ENCODE data around the gene KCNMB3. TPM values are rescaled to one million over a fixed set of nuclear protein-coding genes. Genes with fewer than 3 reads are reported as not detected.

KCNMB3 gene
- total RNA-seq, 4 donors from 2014 or later, result 0.47 to 1.7 (median 0.68) TPM

DNA sequence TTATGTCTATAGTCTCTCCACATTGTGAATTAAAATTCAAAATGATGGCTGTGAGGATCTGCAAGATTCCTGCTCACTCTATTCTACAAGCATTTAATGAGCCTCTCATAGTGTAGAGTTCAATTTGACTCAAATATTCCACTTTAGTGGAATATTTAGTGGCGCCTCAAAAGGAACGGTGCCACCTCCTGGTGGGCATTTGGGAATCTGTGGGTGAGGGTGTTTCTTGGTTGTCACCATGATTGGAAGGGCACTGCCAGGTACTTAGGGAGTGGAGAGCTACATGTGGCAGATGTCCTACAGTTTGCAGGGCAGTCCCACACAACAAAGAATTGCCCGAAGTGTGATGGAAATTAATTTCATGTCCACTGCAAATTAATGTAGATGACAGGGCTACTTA lies 21.5 kb upstream of the KCNMB3 start:
- Histone ChIP-seq H3K27ac (no peak overlapping the region), H3K27me3 (no peaks in the 10 kb centered on the region), H3K4me1 (no peaks in the 10 kb centered on the region), H3K9me3 (no peaks in the 10 kb centered on the region), H3K4me3 (no peak overlapping the region), H3K36me3 (no peaks in the 10 kb centered on the region)
- DNase-seq (ENCODE audit: low spot score in 2 of 2), result no peak
- 84% methylated on average over 3 of the region's 3 CpGs for WGBS
- TF ChIP-seq EP300 (IDR thresholded peaks at IDR 0.05), result no peak
- no peak for TF ChIP-seq POLR2AphosphoS5 (IDR thresholded peaks at IDR 0.05)
- TF ChIP-seq POLR2A (IDR thresholded peaks at IDR 0.05), result no peak
- TF ChIP-seq, protein P1, sequence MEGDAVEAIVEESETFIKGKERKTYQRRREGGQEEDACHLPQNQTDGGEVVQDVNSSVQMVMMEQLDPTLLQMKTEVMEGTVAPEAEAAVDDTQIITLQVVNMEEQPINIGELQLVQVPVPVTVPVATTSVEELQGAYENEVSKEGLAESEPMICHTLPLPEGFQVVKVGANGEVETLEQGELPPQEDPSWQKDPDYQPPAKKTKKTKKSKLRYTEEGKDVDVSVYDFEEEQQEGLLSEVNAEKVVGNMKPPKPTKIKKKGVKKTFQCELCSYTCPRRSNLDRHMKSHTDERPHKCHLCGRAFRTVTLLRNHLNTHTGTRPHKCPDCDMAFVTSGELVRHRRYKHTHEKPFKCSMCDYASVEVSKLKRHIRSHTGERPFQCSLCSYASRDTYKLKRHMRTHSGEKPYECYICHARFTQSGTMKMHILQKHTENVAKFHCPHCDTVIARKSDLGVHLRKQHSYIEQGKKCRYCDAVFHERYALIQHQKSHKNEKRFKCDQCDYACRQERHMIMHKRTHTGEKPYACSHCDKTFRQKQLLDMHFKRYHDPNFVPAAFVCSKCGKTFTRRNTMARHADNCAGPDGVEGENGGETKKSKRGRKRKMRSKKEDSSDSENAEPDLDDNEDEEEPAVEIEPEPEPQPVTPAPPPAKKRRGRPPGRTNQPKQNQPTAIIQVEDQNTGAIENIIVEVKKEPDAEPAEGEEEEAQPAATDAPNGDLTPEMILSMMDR (IDR thresholded peaks at IDR 0.05), result no peak

DNA sequence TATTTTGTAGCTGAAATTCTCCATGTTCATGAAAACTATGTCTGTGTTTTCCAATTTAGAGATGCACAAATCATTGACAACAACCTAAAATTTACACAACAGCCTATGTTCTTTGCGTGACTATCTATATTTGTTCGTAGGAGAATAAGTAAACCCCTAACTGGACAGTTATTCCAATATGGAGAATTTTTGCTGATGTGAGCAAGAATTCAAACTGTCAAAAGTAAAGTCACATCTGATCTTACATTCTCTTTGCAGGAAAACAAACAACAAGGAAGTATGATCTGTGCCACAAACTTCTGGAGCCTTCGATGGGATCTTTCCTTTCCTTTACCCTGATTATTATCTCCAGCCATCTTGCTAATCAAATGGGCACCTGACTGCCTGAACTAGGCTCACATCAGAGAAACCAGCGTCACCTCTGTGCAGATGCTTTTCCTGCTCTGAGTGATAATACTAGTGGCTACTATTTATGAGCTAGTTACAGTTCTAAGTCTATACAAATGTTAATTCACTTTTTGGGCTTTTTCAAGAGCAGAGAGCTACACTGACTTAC lies 18.3 kb upstream of the KCNMB3 start:
- Histone ChIP-seq H3K27ac (no peak overlapping the region), H3K4me3 (no peak overlapping the region), H3K36me3 (no peaks in the 10 kb centered on the region), H3K9me3 (no peaks in the 10 kb centered on the region), H3K27me3 (peaks cover 4% of the 10 kb centered on the region), H3K4me1 (no peaks in the 10 kb centered on the region)
- no peak for TF ChIP-seq EP300 (IDR thresholded peaks at IDR 0.05)
- no peak for TF ChIP-seq POLR2A (IDR thresholded peaks at IDR 0.05)
- no peak for TF ChIP-seq POLR2AphosphoS5 (IDR thresholded peaks at IDR 0.05)
- TF ChIP-seq, protein P1 (IDR thresholded peaks at IDR 0.05), result no peak
- DNase-seq (ENCODE audit: low spot score in 2 of 2), result no peak
- 67% methylated on average over 4 of the region's 4 CpGs for WGBS

DNA sequence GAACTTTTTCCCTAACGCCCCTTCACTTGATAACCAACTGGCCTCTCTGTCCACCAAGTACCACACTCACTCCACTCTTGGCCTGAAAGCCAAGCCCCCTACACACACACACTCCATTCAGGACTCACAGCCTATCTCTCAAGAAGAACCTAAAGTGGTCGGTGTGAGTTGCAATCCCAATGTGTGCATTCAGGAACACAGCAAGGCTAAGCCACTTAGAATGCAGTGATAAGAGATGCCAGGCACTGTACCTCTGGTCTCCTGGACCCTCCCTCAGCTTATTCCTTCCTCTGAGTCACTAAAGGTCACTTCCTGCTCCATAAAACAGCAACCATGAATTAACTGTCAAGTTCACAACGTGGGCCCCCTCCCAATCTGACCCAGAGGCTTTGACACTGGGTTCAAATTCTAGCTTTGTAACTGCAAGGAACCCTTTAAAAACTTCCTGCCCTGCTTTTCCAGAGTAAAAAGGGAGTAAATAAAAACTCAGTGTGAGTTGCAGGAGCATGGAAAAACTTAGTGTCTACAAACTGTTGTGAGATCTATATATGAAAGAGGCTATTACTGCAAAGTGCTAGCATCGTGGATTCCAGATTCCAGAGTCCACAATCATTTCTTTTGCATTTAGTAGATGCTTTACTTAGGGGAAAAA lies 17.6 kb upstream of the KCNMB3 start:
- H3K27me3 ChIP-seq, result peaks cover 4% of the 10 kb centered on the region
- H3K4me1 ChIP-seq, result no peaks in the 10 kb centered on the region
- H3K4me3 ChIP-seq, result no peak overlapping the region
- 51% methylated on average over 4 of the region's 4 CpGs for WGBS
- TF ChIP-seq, protein P1 (IDR thresholded peaks at IDR 0.05), result no peak
- TF ChIP-seq POLR2A (IDR thresholded peaks at IDR 0.05), result no peak
- no peak overlapping the region for H3K27ac ChIP-seq
- no peaks in the 10 kb centered on the region for H3K36me3 ChIP-seq
- no peak for DNase-seq (ENCODE audit: low spot score in 2 of 2)
- no peaks in the 10 kb centered on the region for H3K9me3 ChIP-seq

GRCh38 chr3:179266701-179267211 lies 15.8 kb upstream of the KCNMB3 start:
- peaks cover 4% of the 10 kb centered on the region for H3K27me3 ChIP-seq
- WGBS, result 74% methylated on average over 14 of the region's 21 CpGs
- no peaks in the 10 kb centered on the region for H3K36me3 ChIP-seq
- H3K27ac ChIP-seq, result no peak overlapping the region
- no peak for DNase-seq (ENCODE audit: low spot score in 2 of 2)
- H3K9me3 ChIP-seq, result no peaks in the 10 kb centered on the region
- TF ChIP-seq POLR2AphosphoS5 (IDR thresholded peaks at IDR 0.05), result no peak
- TF ChIP-seq EP300 (IDR thresholded peaks at IDR 0.05), result no peak
- TF ChIP-seq POLR2A (IDR thresholded peaks at IDR 0.05), result no peak
- TF ChIP-seq, protein P1 (IDR thresholded peaks at IDR 0.05), result no peak
- H3K4me1 ChIP-seq, result no peaks in the 10 kb centered on the region
- no peak overlapping the region for H3K4me3 ChIP-seq

GRCh38 chr3:179265875-179266274 lies 15.0 kb upstream of the KCNMB3 start:
- WGBS, result 91% methylated on average over 4 of the region's 4 CpGs
- TF ChIP-seq, protein P1 (IDR thresholded peaks at IDR 0.05), result no peak
- TF ChIP-seq EP300 (IDR thresholded peaks at IDR 0.05) (no peak), POLR2AphosphoS5 (IDR thresholded peaks at IDR 0.05) (no peak), POLR2A (IDR thresholded peaks at IDR 0.05) (no peak)
- H3K9me3 ChIP-seq, result no peaks in the 10 kb centered on the region

More at GRCh38 chr3:179265875-179266274, 15.0 kb upstream of the KCNMB3 start:
- DNase-seq (ENCODE audit: low spot score in 2 of 2), result no peak
- Histone ChIP-seq H3K27ac (no peak overlapping the region), H3K4me3 (no peak overlapping the region), H3K36me3 (no peaks in the 10 kb centered on the region), H3K4me1 (peaks cover 6% of the 10 kb centered on the region), H3K27me3 (peaks cover 4% of the 10 kb centered on the region)
